Fibroblast of the aortic adventitia (primary cell): ENCODE results near the gene COL6A1. TPM values are rescaled to one million over a fixed set of nuclear protein-coding genes. Genes with fewer than 3 reads are reported as not detected.

Experiments
- DNase-seq: peaks from one replicate; pipeline ENCODE4 v3.0.0-alpha.2; 2010; ENCODE audit warnings: low read depth
- H3K4me3 ChIP-seq: 2 replicates; pipeline ENCODE4 v1.5.1; 2011; ENCODE audit warnings: low read depth, mild to moderate bottlenecking, control low read depth, low read length, moderate library complexity
- CTCF ChIP-seq: IDR thresholded peaks from 2 replicates; pipeline ENCODE4 v1.5.1; 2011; ENCODE audit warnings: mild to moderate bottlenecking, low read length, control low read depth, inconsistent platforms; ENCODE audit not compliant: insufficient read depth
- total RNA-seq: library from RNA; depleted of rRNA; stranded (reverse); fragments of >200 nt; gene quantifications from 2 replicates; pipeline ENCODE4 v1.2.3, GENCODE V29; 2012; ENCODE audit warnings: low replicate concordance

COL6A1 gene
- total RNA-seq, 1 donor: 1,082 TPM

GRCh38 chr21:46037331-46038325 is 56.1 kb downstream of the COL6A1 start:
- no peak for TF ChIP-seq CTCF
- no peak overlapping the region for H3K4me3 ChIP-seq
- DNase-seq: no peak

GRCh38 chr21:46038341-46038829 is 56.8 kb downstream of the COL6A1 start:
- no peak for TF ChIP-seq CTCF
- H3K4me3 ChIP-seq: no peak overlapping the region
- no peak for DNase-seq

- DNase-seq: peak; percentile 33
- no peak overlapping the region for H3K4me3 ChIP-seq
- TF ChIP-seq CTCF: no peak
Observed at GRCh38 chr21:46038871-46039397, 57.4 kb downstream of the COL6A1 start.

- no peak overlapping the region for H3K4me3 ChIP-seq
- DNase-seq: no peak
- TF ChIP-seq CTCF: no peak
Observed at GRCh38 chr21:46039891-46040660, 58.5 kb downstream of the COL6A1 start.

- H3K4me3 ChIP-seq: no peak overlapping the region
- no peak for DNase-seq
- TF ChIP-seq CTCF: no peak
Observed at GRCh38 chr21:46040707-46041106, 59.1 kb downstream of the COL6A1 start.

GRCh38 chr21:46041183-46041582 is 59.6 kb downstream of the COL6A1 start:
- no peak for TF ChIP-seq CTCF
- H3K4me3 ChIP-seq: no peak overlapping the region
- DNase-seq: no peak
